NCI-H510A (cell line): ENCODE results near the gene SERPINB11.
"Not testable (repeated sequence)": the region's sequence is repeated elsewhere in the genome, so short reads cannot be mapped to it uniquely, and the experiment has no call there.

Experiments used
- DNase-seq: peaks from one replicate; lab custom pipeline; 2025; lab: John Stamatoyannopoulos, UW

Gene SERPINB11

DNA sequence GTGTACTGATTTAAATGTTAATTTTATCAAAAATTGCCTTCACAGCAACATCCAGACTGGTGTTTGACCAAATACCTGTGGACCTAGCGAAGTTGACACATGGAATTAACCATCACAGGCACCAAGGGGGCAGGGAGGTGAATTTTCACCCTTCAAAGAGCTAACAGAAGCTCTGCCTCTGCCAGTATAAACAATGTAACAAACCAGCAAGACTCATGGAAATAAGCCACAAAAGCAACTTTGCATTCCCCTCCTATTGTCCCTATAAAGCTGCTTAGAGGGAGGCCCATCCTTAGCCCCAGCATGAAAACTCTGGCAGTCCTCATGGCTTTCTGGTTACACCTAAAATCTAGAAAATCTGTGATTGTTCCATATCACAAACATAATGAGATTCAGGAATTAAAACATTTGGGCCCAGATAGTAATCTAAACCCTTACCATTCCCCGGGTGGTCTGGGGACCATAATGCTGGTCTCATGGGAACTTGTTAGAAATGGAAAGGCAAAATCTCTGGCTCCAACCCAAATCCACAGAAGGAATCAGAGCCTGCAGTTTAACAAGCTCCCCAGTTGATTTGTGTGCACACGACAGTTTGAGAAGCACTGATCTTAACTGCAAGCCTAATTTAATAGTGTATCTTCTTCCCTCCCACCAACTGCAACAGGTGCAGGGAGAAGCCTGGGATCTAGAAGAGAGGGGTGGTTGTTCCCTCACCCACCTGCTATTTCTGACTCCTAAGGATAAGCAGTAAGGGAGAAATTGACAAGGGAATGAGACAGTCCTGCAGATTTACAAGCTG, 23.1 kb downstream of the SERPINB11 start:
- DNase-seq: no peak

DNA sequence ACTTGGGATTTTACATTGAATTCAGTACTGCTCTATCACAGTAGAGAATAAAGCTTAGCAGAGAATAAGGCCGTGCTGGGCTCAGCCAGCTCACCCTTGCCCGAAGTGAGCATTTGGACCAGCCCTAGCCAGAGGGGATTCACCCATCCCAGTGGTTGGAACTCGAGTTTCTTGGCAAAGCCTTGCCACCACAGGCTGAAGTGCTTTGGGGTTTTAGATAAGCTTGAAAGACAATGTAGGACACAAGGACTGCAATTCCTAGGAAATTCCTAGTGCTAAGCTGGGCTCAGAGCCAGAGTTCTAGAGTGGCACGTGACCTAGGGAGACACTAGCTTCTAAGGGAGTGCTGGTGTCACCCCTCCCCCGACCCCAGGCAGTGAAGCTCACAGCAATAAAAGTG, 28.0 kb downstream of the SERPINB11 start:
- peak; percentile 9 for DNase-seq

DNA sequence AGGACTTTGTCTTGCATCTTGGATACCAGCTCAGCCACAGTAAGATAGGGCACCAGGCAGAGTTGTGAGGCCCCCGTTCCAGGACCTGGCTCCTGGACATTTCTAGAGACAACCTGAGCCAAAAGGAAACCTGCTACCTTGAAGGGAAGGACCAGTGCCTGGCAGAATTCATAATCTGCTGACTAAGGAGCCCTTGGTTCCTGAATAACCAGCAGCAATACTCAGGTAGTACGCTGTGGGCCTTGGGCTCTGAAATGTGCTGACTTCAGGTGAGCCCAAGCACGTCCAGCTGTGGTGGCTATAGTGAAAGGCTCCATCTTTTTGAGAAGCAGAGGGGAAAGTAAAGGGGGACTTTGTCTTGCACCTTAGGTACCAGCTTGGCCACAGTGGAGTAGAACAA, 28.5 kb downstream of the SERPINB11 start:
- DNase-seq: no peak

DNA sequence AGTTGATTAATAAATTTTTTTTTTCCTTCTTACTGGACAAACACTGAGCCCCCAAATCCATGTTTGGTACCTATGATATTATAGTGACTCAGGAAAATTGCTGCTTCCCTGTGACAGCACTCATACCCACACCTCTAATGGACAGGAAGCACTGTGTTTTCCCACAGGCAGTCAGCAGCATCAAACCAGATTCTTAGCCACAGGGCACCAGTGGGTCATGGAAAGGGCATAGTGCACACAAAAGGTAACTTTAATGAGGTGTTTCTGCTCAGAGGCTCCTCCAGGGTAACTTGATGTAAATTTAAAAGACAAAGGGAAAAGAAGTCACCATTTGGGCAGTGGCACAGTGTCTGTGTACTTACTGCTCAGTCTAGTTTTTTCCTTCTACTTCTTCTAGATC, 34.1 kb downstream of the SERPINB11 start:
- DNase-seq: no peak

DNA sequence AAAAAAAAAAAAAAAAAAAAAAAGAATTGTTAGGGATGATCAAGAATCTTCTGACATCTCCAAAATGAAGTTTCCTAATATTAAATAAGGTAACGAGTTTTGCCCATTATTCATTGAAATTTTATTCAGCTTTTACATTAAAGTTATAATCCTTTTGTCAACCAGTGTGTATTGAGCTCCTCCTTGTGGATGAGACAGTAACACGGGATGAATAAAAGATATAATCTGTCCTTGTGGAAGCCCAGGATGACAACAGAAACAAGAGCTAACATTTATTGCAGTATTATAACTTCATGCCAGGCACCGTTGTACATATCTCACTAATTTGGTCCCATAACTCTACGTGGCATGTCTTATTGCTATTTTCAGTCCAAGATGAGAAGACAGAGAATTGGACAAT, 39.0 kb downstream of the SERPINB11 start:
- DNase-seq: no peak

DNA sequence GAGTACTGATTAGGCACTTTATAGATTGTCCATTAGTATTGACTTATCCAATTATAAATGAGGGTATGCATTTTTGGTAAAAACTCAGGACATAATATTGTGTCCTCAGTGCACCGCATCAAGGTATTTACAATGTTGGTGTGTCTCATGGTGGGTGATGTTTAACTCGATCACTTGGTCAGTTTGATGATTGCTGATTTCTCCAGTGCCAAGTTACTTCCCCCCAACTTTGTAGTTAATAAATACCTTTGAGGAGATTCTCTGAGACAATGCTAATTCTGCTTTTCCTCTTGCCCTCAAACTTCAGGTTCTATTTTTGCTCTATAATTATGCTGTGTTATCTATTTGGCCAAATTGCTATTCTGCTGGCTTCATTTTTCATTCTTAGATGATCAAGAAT, 44.2 kb downstream of the SERPINB11 start:
- no peak for DNase-seq

DNA sequence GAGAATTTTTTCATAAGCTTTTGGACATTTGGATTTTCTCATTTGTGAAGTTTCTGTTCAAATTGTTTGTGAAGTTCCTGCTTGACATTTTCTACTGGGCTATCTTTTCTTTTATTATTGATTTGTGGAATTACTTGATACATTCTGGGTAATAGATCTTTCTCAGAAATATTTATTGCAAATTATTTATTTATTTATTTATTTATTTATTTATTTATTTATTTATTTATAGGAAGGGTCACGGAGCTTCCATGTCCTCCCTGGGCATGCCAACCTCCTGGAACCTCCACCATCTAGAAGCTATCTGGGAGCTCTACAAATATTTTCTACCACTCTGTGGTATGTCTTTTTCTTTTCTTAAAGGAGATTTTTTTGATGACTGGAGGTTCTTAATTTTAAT, 46.7 kb downstream of the SERPINB11 start:
- DNase-seq: no peak

DNA sequence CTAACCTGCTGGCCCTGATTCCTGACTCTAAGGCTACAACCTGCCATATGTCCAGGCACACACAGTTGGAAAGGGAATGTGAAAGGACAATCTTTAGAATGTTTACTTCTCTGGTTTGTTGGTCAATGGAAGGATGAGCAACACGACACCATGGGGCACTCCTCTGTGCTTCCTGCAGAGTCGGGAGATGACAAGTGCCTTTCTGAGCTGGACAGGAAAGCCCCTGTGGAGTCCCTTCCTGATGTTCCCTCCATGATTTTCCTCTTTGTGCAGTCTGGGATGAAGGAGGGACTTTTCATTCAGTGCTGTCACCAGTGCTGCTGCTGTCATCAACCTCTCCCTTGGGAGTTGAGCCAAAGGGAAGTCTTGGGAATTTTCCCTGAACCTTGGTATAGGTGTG, 49.9 kb downstream of the SERPINB11 start:
- no peak for DNase-seq

DNA sequence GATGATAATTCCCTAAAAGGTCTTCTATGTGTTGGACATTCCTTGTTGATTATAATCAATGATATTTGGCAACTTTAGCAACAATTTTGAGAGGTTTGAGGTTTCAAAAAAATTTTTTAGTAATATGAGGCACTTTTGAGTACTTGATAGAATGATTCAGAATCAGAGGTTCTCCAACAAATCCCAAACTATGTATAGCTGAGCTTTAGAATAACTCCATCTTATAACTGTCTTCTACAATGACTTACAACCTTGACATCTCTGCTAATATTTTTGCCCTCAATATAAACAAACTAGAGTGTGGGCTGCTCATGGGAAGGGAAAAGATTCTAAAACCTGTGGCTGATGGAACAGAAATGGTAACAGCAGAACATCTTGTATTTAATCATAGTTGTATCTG, 50.9 kb downstream of the SERPINB11 start:
- DNase-seq: no peak

DNA sequence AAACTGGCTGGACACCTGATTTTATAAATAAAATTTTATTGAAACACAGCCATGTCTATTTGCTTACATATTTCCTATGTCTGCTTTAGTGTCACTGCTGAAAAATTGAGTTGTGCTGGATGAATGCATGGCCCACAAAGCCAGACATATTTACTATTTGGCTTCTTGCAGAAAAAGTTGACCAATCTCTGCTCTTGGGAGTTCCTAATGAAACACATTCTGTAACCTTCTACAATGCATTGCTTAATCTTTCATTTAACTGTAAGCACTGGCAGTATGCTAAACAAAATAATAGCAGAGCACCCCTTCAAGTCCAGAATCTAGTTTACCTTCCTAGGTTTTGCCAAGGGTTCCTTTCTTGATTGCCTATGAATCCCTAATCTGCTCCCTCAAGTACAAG, 54.8 kb downstream of the SERPINB11 start:
- DNase-seq: no peak

DNA sequence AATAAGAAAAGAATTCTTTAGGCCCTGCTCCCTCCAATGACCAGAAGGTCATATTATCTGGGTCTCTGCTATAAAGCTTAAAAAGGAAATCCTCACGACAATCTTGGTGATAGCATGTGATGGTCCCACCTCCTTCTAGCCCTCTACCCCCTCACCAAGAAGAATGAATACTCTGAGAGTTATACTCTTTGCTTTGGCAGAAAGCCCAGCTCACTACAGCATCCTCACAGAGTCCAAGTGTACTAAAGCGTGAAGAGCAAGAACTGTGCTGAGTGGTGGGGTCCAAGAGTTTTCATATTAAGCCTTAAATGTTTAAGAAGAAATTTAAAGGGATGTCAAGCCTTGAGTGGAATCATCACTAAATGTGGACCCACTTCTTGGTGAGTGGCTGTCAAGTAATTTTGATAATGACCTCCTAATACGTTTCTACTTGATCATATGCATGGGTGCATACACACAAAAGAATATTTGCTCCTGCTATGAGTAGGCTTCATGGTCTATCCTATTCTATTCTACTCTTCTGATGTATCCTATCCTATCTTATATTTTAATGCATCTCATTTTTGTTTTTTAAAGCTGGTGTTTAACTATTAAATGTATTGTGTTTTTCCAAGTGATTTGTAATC, 56.0 kb downstream of the SERPINB11 start:
- DNase-seq: peak; percentile 8

DNA sequence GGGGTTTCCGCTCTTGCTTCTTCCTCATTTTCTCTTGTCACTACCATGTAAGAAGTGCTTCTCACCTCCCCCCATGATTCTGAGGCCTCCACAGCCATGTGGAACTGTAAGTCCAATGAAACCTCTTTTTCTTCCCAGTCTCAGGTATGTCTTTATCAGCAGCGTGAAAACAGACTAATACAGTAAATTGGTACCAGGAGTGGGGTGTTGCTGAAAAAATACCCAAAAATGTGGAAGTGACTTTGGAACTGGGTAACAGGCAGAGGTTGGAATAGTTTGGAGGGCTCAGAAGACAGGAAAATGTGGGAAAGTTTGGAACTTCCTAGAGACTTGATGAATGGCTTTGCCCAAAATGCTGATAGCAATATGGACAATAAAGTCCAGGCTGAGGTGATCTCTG, 57.0 kb downstream of the SERPINB11 start:
- DNase-seq: not testable (repeated sequence)

DNA sequence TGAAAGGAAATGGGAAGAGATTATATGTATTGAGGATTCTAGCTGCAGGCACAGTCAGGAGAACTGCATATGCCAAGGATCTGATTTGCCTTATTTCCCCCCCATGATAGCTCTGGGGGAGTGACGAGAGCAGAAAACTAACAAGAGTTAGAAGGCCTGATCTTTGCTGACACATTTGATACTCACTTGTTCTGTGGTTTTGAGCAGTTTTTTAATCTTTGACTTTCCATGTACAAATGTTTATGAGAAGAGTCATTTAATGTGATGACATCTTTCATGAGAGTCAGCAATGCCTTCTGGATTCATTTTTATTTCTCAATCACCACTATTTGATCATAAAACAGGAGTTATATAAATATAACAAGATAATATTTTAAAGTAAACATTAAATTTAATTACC, 59.8 kb downstream of the SERPINB11 start:
- no peak for DNase-seq

DNA sequence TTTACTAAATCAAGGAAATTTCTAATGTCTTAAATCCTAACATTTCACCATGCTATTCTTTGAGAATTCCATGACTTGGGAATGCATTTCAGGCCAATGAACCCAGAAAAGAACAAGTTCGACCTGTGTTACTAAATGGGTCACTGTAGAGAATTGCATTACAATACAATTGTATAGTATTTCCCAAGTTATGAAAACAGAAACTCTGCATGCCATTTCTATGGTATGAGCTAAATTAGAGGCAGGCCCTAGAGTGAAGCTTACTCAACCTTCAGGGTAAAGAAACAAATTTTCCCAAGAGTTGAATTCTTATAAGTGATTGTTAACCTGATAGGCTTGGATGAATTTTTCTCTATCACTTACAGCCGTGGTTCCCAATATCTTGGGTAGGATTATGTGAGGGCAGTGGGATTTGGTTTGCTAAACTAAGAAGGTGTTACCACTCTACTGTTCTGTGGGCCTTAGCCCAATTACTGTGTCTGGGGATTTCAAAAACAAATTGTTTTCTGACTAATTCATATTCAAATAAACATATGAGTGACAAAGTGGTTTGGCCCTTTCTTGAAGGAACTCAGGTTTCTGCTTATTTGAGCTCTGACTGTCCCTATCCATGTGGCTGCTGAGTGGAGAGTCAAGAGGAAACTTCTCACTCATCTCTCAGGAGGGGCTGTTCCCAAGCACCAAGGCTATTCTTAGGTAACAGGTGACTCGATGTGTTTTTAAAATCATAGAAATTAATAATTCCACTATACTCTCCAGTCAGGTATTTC, 61.3 kb downstream of the SERPINB11 start:
- no peak for DNase-seq

DNA sequence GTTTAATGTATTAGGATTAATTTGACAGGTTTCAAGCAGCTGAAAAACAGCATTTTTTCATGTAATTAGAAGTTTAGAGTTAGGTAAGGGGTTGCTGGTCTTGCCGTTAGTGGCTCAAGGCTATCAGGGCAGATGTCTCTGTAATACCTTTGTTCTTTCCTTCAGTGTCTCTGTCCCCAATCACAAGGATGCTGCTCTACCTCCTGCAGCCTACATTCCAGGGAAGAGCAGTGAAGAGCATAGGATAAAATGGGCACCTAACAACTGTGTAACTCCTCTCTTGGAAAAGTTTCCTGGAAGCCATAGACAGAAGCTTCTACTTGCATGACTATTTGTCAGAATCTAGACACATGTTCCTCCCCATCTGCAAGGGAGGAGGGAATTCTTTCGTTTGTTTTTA, 63.1 kb downstream of the SERPINB11 start:
- no peak for DNase-seq
